SIG-M5 treated with dmso at 0.1 percent for 504 hours (cell line): Measurements from ENCODE around the gene SLC11A1.

Experiments
- DNase-seq: peaks from one replicate; lab custom pipeline; 2025; ENCODE audit not compliant: unreplicated experiment; lab: John Stamatoyannopoulos, UW

The SLC11A1 gene

GRCh38 chr2:218403810-218404209 is 21.7 kb downstream of the SLC11A1 start:
- DNase-seq: no peak

- no peak for DNase-seq
Measured at GRCh38 chr2:218404351-218405085, 22.4 kb downstream of the SLC11A1 start.

DNA sequence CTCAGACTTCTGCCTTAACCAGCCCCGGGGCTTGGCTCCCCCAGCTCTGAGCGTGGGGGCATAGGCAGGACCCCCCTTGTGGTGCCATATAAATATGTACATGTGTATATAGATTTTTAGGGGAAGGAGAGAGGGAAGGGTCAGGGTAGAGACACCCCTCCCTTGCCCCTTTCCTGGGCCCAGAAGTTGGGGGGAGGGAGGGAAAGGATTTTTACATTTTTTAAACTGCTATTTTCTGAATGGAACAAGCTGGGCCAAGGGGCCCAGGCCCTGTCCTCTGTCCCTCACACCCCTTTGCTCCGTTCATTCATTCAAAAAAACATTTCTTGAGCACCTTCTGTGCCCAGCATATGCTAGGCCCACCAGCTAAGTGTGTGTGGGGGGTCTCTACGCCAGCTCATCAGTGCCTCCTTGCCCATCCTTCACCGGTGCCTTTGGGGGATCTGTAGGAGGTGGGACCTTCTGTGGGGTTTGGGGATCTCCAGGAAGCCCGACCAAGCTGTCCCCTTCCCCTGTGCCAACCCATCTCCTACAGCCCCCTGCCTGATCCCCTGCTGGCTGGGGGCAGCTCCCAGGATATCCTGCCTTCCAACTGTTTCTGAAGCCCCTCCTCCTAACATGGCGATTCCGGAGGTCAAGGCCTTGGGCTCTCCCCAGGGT is 23.1 kb downstream of the SLC11A1 start:
- no peak for DNase-seq

GRCh38 chr2:218405746-218406208 is 23.7 kb downstream of the SLC11A1 start:
- DNase-seq: peak; percentile 66

DNA sequence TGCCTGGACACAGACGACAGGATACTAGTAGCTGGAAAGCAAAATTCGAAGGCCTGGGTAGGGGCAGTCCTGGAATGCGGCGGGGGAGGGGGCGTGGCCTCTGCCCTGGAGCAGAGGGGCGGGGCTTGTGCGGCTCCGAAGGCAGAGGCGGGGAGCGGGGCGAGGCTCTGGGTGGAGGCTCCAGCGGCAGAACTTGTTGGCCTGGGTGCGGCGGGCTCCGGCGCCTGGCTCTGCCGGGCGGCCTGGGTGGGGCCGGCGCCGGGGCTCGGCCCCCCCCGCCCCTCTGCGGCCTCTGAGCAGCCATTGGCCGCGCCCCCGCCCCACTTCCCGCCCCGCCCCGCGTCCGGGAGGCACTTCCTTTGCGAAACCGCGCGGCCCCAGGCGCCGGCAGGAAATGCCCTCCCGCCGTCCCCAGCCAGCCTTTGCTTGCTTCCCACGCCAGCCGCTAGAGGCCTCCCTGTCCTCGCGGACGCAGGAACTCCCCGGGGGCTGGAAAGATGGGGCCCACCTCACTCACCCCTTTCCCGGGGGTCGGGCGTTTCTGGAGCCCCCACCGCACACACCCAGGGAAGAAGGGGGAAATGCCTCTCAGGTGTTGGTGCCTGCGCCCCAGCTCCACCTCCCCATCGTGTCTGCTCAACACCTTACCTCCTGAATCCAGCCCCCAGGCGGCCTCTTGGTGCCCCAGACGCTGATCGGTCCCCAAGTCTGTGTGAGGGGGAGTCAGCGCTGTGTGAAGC is 24.3 kb downstream of the SLC11A1 start:
- DNase-seq: peak; percentile 100

GRCh38 chr2:218406949-218407618 is 25.0 kb downstream of the SLC11A1 start:
- peak; percentile 86 for DNase-seq

GRCh38 chr2:218407717-218408116 is 25.6 kb downstream of the SLC11A1 start:
- no peak for DNase-seq

- no peak for DNase-seq
Measured at GRCh38 chr2:218418321-218418716, 36.2 kb downstream of the SLC11A1 start.

DNA sequence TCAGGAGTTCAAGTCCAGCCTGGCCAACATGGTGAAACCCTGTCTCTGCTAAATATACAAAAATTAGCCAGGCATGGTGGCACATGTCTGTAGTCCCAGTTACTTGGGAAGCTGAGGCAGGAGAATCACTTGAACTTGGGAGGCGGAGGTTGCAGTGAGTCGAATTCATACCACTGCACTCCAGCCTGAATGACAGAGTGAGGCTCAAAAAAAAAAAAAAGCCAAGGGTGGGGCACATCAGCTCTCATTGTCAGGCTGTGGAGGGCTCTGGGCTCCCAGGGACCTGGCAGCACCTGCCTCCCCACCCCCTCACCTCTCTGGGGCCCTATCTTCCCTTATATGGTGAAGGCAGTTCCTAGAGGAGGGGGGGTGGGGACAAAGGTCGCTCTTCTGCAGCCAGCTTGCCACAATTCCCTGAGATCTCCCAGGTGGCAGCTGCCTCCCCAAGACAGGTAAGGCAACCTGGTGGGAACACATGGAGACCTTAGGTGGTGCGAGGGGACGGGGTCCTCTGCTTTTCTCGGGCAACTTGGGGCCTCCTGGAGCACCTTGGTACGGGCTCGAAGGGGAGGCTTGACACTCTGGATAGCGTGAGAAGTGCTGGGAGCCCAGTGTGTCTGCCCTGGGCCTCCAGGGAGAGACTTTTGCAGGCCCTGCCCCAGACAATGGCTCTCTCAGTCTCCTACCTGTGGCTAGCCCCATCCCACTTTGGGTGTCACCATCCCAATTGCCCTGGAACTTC is 36.8 kb downstream of the SLC11A1 start, which contains the start of gene VIL1:
Gene VIL1 (plus strand): TSS at position 407 of the 742 bp plus-strand sequence. CDS start 4,656 bp downstream, outside the sequence.
- no peak for DNase-seq

DNA sequence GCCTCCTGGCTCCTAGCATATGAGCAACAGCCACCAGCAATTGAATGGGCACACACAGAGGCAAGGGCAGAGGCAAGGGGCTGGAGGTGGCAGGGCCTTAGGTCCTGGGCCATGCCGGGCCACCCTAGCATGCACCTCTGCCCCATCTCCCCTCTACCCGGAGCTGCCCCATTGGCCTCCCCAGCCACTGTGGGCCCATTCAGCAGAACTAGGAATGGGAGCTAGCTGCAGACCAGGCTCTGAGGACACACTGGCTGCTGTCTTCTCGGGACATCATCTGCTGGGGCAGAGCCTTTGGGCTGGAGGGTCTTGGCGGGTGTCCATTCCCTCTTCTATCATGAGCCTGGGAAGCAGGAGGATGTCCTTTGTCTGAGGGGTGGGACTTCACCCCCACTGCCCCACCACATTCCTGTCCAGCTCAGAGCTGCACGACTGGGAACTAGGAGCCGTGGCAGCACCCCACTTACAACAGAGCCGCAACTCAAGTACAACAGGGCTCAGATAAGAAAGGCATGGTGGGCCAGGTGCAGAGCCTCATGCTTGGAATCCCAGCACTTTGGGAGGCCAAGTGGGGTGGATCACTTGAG is 37.6 kb downstream of the SLC11A1 start:
- no peak for DNase-seq

DNA sequence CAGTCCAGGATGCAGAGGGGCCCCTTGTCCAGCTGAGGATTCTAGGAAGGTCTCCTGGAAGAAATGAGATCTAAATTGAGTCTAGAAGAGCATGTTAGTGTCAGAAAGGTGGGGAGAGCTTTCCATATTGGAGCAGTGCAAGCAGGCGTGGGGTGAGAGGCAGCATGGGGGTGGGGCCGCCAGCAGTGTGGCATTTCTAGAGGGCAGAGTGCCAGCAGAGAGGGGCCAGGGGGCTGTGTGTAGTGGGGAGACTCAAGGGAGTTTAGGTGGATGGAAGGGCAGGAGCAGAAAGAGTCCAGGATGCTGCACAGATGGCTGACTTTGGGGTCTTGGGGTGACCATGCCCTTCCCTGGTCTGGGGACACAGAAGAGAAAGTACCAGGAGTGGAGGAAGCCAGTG is 39.0 kb downstream of the SLC11A1 start:
- DNase-seq: no peak

DNA sequence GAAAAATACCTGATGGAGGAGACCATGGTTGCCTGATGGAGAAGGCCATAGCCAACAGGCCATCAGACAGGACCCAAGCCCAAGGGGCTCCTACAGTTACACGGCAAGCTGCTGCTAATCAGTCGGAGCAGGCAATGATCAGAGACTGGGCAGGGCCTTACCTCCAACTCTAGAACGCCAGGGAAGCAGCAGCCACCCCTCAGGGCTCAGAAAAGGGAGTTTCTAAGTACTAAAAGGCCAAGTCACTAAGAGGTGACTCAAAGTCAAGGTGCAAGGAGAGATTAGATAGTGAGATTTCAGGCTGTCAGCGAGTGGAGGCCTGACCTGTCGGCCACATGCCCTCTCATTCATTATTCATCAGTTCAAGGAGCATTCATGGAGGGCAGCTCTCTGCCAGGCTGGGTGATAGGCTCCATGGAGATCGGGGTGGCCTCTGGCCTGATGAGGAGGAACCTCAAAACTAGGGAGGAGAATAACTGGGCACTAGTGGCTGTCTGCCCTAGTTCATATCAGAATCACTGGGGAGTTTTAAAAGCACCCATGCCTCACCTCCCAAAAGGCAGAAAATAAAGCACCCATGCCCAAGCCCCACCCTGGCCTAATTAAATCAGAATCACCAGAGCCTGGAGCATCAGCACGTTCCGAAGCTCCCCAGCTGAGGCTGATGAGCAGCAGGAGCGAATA is 40.5 kb downstream of the SLC11A1 start:
- DNase-seq: no peak

GRCh38 chr2:218423584-218423983 is 41.5 kb downstream of the SLC11A1 start:
- no peak for DNase-seq

- no peak for DNase-seq
Measured at GRCh38 chr2:218425531-218425930, 43.5 kb downstream of the SLC11A1 start.

DNA sequence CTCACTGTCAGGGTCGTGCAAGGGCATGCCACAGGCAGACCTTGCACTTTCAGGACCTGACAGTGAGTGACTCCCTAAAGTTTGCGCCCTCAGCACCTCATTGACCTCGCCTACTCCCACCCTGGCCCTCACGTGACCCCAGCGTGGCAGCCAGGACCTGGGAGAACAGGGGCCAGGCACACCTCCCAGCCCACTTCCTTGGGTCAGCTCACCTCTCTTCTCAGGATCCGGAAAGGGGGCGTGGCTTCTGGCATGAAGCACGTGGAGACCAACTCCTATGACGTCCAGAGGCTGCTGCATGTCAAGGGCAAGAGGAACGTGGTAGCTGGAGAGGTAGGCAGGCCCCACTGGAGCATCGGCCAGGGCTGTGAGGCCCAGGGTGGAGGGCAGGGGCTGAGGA is 45.7 kb downstream of the SLC11A1 start:
- DNase-seq: no peak

DNA sequence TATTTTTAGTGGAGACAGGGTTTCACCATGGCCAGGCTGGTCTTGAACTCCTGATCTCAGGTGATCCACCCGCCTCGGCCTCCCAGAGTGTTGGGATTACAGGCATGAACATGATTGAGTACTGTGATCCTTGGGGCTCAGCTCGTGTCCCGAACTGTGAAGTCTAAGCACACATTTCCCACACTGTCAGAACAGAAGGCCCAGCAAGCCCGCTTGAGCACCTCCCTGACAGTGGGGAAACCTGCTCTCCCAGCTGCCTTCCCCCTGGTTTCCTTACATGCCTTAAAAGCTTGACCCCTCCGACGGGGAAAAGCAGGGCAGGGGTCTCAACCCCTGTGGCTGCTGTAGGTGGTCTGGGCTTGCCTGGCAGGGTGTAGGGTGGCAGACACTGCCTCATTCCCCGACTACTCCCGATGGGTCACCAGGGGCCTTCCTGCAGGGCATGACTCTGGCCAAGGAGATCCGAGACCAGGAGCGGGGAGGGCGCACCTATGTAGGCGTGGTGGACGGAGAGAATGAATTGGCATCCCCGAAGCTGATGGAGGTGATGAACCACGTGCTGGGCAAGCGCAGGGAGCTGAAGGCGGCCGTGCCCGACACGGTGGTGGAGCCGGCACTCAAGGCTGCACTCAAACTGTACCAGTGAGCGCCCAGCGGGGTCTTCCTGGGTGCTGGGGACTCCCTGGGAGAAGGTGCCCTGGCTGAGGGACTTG is 46.9 kb downstream of the SLC11A1 start:
- no peak for DNase-seq

DNA sequence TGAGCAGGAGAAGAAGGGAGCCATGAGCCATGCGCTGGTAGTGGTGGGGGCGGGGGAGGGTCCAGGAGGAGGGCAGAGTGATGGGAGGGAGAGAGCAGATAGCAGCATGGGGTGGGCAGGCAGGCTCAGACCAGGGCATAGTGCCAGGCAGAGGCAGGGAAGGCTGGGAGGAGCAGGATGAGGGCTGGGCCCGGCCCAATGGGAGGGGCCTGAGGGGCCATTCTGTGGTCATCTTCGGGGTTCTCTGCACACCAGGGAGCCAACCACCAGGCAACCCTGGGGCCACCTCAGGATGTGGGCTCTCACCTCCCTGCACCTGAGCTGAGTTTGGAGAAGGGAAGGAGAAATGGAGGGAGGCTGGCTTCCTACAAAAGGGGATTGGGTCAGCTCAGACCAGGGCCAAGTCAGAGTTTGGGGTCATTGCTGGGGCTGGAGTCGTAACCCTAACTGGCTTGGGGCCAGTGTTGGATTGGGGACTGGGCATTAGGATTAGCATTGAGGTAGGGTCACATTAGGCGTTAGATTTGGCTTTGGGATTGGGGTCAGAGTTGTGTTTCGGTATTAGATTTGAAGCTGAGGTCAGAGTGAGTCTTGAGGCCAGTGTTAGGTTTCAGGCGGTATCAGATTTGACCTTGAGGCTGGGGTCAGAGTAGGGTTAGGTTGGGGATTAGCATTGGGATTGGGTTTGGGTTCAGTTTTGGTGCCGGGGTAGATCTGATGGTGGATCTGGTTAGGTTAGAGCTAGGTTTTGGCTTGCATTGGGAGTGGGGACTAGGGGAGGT is 48.0 kb downstream of the SLC11A1 start:
- no peak for DNase-seq

GRCh38 chr2:218430721-218431120 is 48.6 kb downstream of the SLC11A1 start:
- DNase-seq: no peak
